A673 (cell line): ENCODE data around the gene EIF4E3. TPM values are rescaled to one million over a fixed set of nuclear protein-coding genes. Genes with fewer than 3 reads are reported as not detected.

Source experiments
- BruUV-seq: library from RNA; stranded (reverse); fragments of 400-500 nt; replicated peaks from 2 replicates; lab custom pipeline; 2021; lab: Mats Ljungman, UMichigan
- CTCF ChIA-PET: fragments of 300-600 bp; sonication (Branson Sonifier 250); formaldehyde crosslinking; loops from one replicate; lab custom pipeline; 2022; ENCODE audit warnings: antibody characterized with exemption; lab: Charles Lee
- POLR2A ChIA-PET: fragments of 300-600 bp; sonication (Branson Sonifier 250); formaldehyde crosslinking; loops from one replicate; lab custom pipeline; 2022; ENCODE audit warnings: antibody characterized with exemption; ENCODE audit not compliant: low non-redundant PET; lab: Charles Lee
- DNase-seq: peaks from one replicate; pipeline ENCODE4 v3.0.0-alpha.2; 2015; ENCODE audit warnings: low spot score
- H3K27ac ChIP-seq: fragments of 200-600 bp; sonication (generic); 2 replicates; pipeline ENCODE4 v1.5.1; 2016; ENCODE audit warnings: mixed run types, low read depth, mild to moderate bottlenecking, mixed read lengths, antibody characterized with exemption, low read length; ENCODE audit not compliant: poor library complexity, severe bottlenecking
- H3K27me3 ChIP-seq: fragments of 200-600 bp; sonication (generic); replicated peaks from 2 replicates; pipeline ENCODE4 v1.6.1; 2017; ENCODE audit warnings: mixed run types, low read depth, mild to moderate bottlenecking, mixed read lengths, antibody characterized with exemption, low read length; ENCODE audit not compliant: insufficient read depth, poor library complexity
- H3K36me3 ChIP-seq: fragments of 200-600 bp; sonication (generic); 2 replicates; pipeline ENCODE4 v1.6.1; 2016; ENCODE audit warnings: mixed run types, mild to moderate bottlenecking, mixed read lengths, antibody characterized with exemption, low read length; ENCODE audit not compliant: insufficient read depth, poor library complexity, severe bottlenecking
- H3K4me1 ChIP-seq: fragments of 200-600 bp; sonication (generic); 2 replicates; pipeline ENCODE4 v1.6.1; 2017; ENCODE audit warnings: mixed run types, mild to moderate bottlenecking, mixed read lengths, antibody characterized with exemption, low read length; ENCODE audit not compliant: insufficient read depth, poor library complexity, severe bottlenecking
- H3K4me3 ChIP-seq: fragments of 200-600 bp; sonication (generic); 2 replicates; pipeline ENCODE4 v1.5.1; 2016; ENCODE audit warnings: low read depth, mixed run types, mild to moderate bottlenecking, mixed read lengths, low read length; ENCODE audit not compliant: poor library complexity, severe bottlenecking
- H3K9me3 ChIP-seq: fragments of 200-600 bp; sonication (generic); 2 replicates; pipeline ENCODE4 v1.6.1; 2016; ENCODE audit warnings: mixed run types, low read depth, mild to moderate bottlenecking, mixed read lengths, antibody characterized with exemption, low read length; ENCODE audit not compliant: poor library complexity, severe bottlenecking
- CTCF ChIP-seq: fragments of 300-800, 200-600 bp; sonication (generic); conservative IDR thresholded peaks from 2 replicates; pipeline ENCODE4 v1.5.1; 2017; ENCODE audit warnings: low read depth, mild to moderate bottlenecking, antibody characterized with exemption, low read length, moderate library complexity, mixed read lengths
- EZH2 ChIP-seq: fragments of 200-600 bp; sonication (generic); IDR thresholded peaks from 2 replicates; pipeline ENCODE4 v1.6.1; 2017; ENCODE audit warnings: borderline replicate concordance, low read depth, mild to moderate bottlenecking, mixed read lengths, antibody characterized with exemption, low read length; ENCODE audit not compliant: poor library complexity, severe bottlenecking
- intact Hi-C: fragments of 100-400 bp; cut with micrococcal nuclease; formaldehyde crosslinking; loops from one replicate; pipeline ENCODE4 v1.10.0; 2022; ENCODE audit not compliant: unreplicated experiment
- total RNA-seq: library from RNA; stranded (reverse); gene quantifications from 2 replicates; pipeline ENCODE4 v1.2.3, GENCODE V29; 2021

EIF4E3 gene
- total RNA-seq, 1 experiment from 2014 or later, result 3.1 TPM

GRCh38 chr3:71703797-71704196 lies 21.4 kb downstream of the EIF4E3 start:
- ChIA-PET CTCF (no interaction called here), POLR2A (no interaction called here)
- Histone ChIP-seq H3K4me3 (no peak overlapping the region), H3K27ac (no peak overlapping the region), H3K27me3 (no peaks in the 10 kb centered on the region), H3K4me1 (peaks cover 7% of the 10 kb centered on the region), H3K9me3 (no peaks in the 10 kb centered on the region), H3K36me3 (no peaks in the 10 kb centered on the region)
- intact Hi-C loops, result no loop called here
- no TSS peak for BruUV-seq
- no peak for DNase-seq
- TF ChIP-seq EZH2, result no peak
- no peak for TF ChIP-seq CTCF

- TF ChIP-seq EZH2 (no peak), CTCF (no peak)
- intact Hi-C loops, result no loop called here
- no peak overlapping the region for H3K27ac ChIP-seq
- no peaks in the 10 kb centered on the region for H3K27me3 ChIP-seq
- no TSS peak for BruUV-seq
- H3K9me3 ChIP-seq, result no peaks in the 10 kb centered on the region
- peaks cover 7% of the 10 kb centered on the region for H3K4me1 ChIP-seq
- no peaks in the 10 kb centered on the region for H3K36me3 ChIP-seq
- H3K4me3 ChIP-seq, result no peak overlapping the region
- POLR2A ChIA-PET, result no interaction called here
- DNase-seq, result peak; percentile 9
- CTCF ChIA-PET, result no interaction called here
Observed at GRCh38 chr3:71702131-71703024, 22.8 kb downstream of the EIF4E3 start.

- Histone ChIP-seq H3K36me3 (no peaks in the 10 kb centered on the region), H3K27me3 (no peaks in the 10 kb centered on the region), H3K9me3 (no peaks in the 10 kb centered on the region), H3K4me3 (no peak overlapping the region), H3K4me1 (peaks cover 7% of the 10 kb centered on the region), H3K27ac (no peak overlapping the region)
- DNase-seq, result no peak
- no TSS peak for BruUV-seq
- no peak for TF ChIP-seq CTCF
- intact Hi-C loops, result no loop called here
- POLR2A ChIA-PET, result no interaction called here
- CTCF ChIA-PET, result interaction anchor here (0.6 kb wide), 1 partner anchor 77 kb away, joined by 3 read pairs; no protein-coding TSS in a partner anchor
Observed at GRCh38 chr3:71701251-71701762, 23.9 kb downstream of the EIF4E3 start.
